ENCODE results near the gene DIP2C.
"Not testable (repeated sequence)": the region's sequence is repeated elsewhere in the genome, so short reads cannot be mapped to it uniquely, and the experiment has no call there.

Gene DIP2C

GRCh38 chr10:310371-310770 is 379.1 kb downstream of the DIP2C start:
- no peak for DNase-seq

GRCh38 chr10:308572-309085 is 380.8 kb downstream of the DIP2C start:
- DNase-seq = no peak

DNA sequence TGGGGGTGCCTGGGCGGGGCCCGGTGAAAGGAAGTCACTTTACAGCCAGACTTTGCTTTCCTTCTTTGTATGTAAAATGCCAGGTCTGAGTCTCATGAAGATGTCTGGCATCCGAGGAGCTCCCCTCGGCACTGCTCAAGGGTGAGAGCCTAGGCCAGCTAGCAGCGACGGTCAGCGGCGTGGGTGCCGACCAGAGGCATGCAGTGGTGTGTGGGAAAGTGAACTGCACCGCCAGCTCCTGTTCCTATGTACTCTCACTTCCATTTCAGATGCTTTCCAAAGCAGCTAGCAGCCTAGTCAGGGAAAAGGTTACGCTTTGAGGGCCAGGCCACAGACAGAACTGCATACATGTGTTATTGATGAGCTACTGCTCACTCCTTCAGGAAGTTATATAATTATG is 381.4 kb downstream of the DIP2C start:
- DNase-seq = no peak

DNA sequence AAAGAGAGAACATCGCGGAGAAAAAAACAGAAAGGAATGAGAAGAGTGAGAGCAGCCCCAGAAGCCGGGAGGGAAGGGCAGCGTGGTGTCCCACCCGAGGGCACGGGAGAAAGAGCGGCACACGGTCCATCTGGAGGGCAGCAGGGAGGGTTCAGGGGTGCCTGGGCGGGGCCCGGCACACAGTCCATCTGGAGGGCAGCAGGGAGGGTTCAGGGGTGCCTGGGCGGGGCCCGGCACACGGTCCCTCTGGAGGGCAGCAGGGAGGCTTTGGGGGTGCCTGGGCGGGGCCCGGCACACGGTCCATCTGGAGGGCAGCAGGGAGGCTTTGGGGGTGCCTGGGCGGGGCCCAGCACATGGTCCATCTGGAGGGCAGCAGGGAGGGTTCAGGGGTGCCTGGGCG is 381.8 kb downstream of the DIP2C start:
- no peak for DNase-seq

DNA sequence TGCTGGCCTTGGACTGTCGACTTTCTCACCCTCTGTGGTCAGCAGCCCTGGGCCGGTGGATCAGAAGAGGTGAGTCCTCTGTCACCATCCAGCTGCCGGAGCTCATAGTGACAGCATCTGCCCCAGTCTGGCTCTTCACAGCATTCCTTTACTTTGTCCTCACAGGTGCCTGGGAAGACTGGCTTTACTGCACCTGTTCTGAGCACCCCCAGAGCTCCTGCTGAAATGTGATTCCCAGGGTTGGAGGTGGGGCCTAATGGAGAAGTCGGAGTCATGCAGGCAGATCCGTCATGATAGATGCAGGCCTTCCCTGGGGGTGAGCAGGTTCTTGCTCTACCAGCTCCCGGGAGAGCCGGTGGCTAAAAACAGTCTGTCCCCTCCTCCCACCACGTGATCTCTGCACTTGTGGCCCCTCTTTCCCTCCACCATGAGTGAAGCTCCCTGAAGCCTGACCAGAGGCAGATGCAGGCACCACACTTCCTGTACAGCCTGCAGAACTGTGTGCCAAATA is 382.7 kb downstream of the DIP2C start:
- no peak for DNase-seq

DNA sequence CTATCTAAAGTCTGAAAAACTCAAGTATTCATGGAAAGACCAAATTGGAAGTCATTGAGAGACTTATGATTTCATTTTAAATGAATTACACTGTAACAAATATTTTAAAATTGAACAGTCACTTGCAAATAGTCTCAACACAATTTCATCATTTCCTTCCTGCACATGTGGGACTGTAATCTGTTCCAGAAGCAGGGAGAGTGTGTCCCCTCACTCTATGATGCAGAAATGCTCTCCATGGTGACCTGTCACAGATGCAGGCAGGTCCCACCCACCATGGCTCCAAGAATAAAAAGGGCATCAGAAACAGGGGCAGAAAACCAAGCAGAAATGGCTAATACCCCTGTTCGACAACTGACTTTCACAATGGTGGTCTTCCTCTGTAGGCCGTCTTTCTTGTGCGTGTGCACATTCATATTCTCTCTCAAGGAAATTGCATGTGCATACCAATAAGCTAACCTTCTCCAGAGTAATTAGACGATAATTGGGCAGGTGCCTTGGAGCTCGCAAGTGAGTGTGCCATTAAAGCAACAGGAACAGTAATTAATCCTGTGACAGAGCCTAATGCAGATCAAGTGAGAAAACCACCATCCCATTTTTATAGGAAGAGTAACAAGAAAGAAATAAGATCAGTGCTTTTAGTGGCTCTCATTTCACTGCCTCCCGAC is 383.3 kb downstream of the DIP2C start:
- DNase-seq = no peak

- DNase-seq = no peak
Observed at GRCh38 chr10:305034-305433, 384.4 kb downstream of the DIP2C start.

- no peak for DNase-seq
Observed at GRCh38 chr10:301536-301935, 387.9 kb downstream of the DIP2C start.

GRCh38 chr10:300580-300979 is 388.9 kb downstream of the DIP2C start:
- DNase-seq = not testable (repeated sequence)

- DNase-seq = no peak
Observed at GRCh38 chr10:299969-300368, 389.5 kb downstream of the DIP2C start.

- no peak for DNase-seq
Observed at GRCh38 chr10:299512-299911, 390.0 kb downstream of the DIP2C start.

DNA sequence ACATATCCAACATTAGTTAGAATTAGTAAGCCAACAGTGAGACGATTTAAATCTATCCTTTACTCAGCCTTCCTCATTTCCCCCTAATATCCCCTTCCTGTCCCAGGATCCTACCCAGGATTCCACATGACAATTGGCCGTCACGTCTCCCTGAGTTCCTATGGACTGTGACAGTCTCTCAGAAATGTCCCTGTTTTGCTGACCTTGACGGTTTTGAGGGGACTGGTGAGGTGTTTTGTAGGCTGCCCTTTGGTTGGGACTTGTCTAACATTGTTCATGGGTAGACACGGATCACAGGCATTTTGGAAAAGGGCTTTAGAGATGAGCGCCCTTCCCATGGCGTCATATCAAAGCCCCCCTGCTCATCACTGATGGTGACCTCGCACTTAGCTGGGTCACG is 391.4 kb downstream of the DIP2C start:
- no peak for DNase-seq

- DNase-seq = no peak
Observed at GRCh38 chr10:297567-297966, 391.9 kb downstream of the DIP2C start.

GRCh38 chr10:293636-294035 is 395.8 kb downstream of the DIP2C start:
- DNase-seq = no peak

DNA sequence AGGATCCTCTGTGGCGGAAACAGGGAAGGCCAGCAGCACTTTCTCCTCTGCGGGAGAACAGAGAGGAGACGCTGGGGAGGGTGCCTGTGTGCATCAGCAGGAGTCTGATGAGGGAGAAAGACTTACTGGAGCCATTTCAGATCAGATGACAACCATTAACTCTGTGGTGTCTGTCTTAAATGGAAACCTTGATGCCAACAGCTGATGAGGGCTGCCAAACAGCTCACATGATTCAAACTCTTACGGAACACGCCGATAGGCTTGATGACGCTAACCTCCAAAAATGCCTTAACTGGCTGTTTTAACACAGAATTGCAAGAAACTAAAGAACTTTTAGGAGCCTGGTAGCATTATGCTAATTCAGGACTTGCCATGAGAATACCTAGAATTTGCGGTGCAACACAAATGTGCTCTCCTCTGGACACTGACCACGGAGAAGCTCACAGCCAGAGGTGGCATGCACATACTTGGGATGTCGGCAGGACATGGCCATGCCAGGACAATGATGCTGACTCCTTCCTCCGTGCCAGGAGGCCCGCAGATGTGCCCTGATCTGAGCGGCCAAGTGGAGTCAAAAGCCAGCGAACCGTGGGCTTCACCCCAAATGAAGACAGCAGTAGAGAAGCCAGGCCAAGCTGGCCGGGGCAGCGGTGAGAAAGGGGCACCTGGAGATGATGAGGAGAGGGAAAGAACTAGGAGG is 399.3 kb downstream of the DIP2C start:
- DNase-seq = no peak

- no peak for DNase-seq
Observed at GRCh38 chr10:289581-289980, 399.9 kb downstream of the DIP2C start.

- no peak for DNase-seq
Observed at GRCh38 chr10:288316-289200, 400.9 kb downstream of the DIP2C start.

GRCh38 chr10:287814-288213 is 401.7 kb downstream of the DIP2C start:
- DNase-seq = no peak

DNA sequence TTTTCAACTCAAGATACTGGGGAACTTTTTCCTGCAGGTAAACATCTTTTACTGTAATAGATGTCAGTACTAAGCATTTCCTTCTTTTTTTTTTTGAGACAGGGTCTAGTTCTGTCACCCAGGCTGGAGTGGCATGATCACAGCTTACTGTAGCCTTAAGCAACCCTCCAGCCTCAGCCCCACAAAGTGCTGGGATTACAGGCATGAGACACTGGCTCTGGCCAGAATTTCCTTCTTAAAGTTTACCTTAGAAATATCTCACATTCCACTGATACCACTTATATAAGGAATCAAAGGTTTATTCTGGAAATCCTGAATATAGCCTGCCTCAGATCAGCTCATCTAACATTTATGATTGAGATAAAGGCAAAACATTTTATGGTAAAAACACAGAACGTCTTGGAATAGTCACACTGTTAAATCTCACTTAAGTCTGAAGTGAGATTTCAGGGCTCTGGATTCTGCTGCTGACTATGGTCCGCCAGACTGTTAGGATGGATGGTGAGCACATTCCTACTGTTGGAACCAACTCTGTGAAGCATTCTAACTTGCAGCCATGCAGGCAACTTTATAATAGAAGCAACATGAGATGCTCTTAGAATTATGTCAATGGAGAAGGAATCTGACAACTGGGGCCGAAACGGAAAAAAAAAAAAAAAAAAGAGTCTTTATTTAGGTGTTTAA is 402.3 kb downstream of the DIP2C start:
- no peak for DNase-seq

DNA sequence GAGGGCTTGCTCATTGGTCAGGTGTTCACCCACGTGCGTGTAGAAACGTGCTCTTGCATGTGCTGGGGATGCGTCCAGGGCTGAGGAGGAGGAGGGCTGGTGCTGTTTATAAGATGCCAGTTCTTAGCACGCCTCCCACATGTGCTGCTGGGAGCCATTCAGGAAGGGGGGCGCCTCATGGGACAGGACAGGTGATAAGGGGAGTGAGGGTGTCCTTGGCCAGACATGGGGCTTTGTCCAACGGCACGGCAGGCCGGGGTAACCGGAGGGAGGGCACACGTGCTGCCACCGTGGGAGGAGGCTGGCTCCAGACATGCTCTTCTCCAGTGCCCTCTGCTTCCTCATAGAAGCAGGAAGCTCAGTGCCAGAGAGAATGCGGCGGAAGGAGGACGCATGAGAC is 404.3 kb downstream of the DIP2C start:
- DNase-seq = no peak

- no peak for DNase-seq
Observed at GRCh38 chr10:283916-284356, 405.5 kb downstream of the DIP2C start.

DNA sequence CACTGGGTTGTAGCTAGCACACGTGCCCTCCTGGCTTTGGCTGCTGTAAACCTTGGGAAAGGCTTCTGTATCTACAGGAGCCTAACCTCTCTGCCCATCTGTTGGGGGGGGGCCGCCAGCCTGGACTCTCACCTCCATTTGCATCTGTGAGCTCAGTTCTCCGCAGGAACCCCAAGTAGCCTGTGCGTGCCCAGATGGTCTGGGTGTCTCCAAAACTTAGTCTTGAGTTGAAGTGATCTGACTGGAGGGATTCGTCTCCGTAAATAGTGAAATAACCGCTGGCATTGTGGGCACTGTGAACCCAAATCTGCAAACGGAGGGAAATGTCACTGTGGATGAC is 406.4 kb downstream of the DIP2C start:
- no peak for DNase-seq
